AG09319 (cell line): ENCODE results near the gene WDR64.
"Not testable (repeated sequence)": the region's sequence is repeated elsewhere in the genome, so short reads cannot be mapped to it uniquely, and the experiment has no call there.

Experiments
- DNase-seq: peaks from one replicate; pipeline ENCODE4 v3.0.0-alpha.2; 2010; ENCODE audit warnings: low read depth; ENCODE audit errors: extremely low read depth
- CTCF ChIP-seq: IDR thresholded peaks from 2 replicates; pipeline ENCODE4 v1.5.1; 2011; ENCODE audit warnings: low read depth, mild to moderate bottlenecking, inconsistent platforms, low read length, moderate library complexity

The WDR64 gene

GRCh38 chr1:241645199-241645598 lies 6.9 kb upstream of the WDR64 start:
- TF ChIP-seq CTCF: no peak
- no peak for DNase-seq

GRCh38 chr1:241646201-241646600 lies 5.9 kb upstream of the WDR64 start:
- DNase-seq: no peak
- TF ChIP-seq CTCF: no peak

- TF ChIP-seq CTCF: no peak
- no peak for DNase-seq
Observed at GRCh38 chr1:241647658-241648057, 4.4 kb upstream of the WDR64 start.

- DNase-seq: no peak
- no peak for TF ChIP-seq CTCF
Observed at GRCh38 chr1:241648159-241648558, 3.9 kb upstream of the WDR64 start.

GRCh38 chr1:241654019-241654418 lies 1.9 kb downstream of the WDR64 start:
- DNase-seq: no peak
- no peak for TF ChIP-seq CTCF

GRCh38 chr1:241654641-241655040 lies 2.6 kb downstream of the WDR64 start:
- DNase-seq: no peak
- no peak for TF ChIP-seq CTCF

GRCh38 chr1:241658081-241658793 lies 6.2 kb downstream of the WDR64 start:
- no peak for DNase-seq
- TF ChIP-seq CTCF: no peak

- DNase-seq: not testable (repeated sequence)
Observed at GRCh38 chr1:241659016-241659415, 6.9 kb downstream of the WDR64 start.
